Measurements from ENCODE around the gene TMEM131.

The TMEM131 gene

GRCh38 chr2:97796465-97797126, 199.2 kb downstream of the TMEM131 start:
- no peak for DNase-seq

- DNase-seq, result no peak
Observed at GRCh38 chr2:97792416-97792815, 203.3 kb downstream of the TMEM131 start.

DNA sequence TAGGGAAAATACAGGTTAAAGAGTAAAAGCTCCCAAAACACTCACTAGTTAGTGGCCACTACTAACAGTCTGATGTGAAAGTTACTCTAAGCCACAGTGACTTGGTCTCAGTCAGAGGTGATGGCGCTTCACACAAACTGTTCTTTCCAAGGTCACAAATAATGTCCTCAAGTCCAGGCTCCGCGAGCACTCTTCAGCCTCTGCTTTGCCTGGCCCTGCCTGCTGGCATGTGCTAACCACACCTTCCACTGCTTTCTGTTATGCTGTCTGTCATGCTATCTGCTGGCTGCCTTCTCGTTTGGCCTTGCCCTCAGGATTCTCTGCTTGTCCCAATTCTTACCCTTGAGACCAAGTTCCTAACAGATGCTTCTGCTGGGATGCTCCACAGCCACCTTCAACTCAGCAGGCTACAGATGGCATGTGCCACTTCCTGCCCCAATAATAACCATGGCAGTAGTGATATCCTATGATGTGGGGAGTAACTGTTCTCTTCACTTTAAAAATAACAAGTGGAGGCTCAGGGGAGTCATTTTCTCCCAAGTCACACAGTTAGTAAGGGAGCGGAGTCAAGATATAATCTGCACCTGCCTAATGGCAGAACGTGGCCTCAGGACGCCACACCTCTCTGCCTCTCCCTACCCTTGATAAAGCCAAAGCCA, 206.6 kb downstream of the TMEM131 start:
- DNase-seq, result no peak

GRCh38 chr2:97785818-97786217, 209.9 kb downstream of the TMEM131 start:
- DNase-seq, result no peak

DNA sequence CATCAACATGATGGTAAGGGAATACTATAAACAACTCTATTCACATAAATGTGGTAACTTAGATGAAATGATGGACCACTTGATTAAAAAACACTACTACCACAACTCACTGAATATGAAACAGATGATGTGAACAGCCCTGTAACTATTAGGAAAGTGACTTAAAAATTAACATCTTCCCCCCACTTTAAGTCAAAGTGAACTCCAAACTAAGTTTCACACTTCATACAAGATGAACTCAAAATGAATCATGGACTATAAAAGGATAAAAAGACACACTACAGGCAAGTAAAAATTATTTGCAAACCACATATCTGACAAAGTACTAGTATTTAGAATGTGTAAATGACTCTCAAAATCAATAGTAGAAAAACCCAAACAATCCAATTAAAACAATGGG, 210.8 kb downstream of the TMEM131 start:
- no peak for DNase-seq

- DNase-seq, result no peak
Observed at GRCh38 chr2:97781981-97782380, 213.8 kb downstream of the TMEM131 start.

DNA sequence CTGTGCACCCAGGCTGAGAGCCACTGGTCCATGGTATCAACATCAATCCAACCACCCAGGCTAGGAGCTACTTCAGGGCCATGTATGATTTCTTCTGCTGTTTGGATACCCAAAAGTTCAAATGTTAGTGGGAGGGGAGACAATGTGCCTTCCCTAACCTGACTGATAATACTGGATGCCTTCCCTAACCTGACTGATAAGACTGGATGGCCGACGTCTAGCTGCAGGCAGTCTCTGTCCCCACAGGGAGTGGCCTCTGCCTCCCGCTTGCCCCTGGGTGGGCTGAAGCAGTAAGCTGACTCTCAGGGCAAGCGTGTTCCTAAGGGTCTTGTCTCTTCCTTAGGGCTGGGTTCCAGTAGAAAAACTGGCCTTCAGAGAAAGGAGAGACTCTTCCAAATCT, 216.6 kb downstream of the TMEM131 start:
- no peak for DNase-seq

GRCh38 chr2:97775074-97775473, 220.7 kb downstream of the TMEM131 start:
- DNase-seq, result no peak

- DNase-seq, result no peak
Observed at GRCh38 chr2:97774425-97774824, 221.3 kb downstream of the TMEM131 start.

- no peak for DNase-seq
Observed at GRCh38 chr2:97770445-97770844, 225.3 kb downstream of the TMEM131 start.

DNA sequence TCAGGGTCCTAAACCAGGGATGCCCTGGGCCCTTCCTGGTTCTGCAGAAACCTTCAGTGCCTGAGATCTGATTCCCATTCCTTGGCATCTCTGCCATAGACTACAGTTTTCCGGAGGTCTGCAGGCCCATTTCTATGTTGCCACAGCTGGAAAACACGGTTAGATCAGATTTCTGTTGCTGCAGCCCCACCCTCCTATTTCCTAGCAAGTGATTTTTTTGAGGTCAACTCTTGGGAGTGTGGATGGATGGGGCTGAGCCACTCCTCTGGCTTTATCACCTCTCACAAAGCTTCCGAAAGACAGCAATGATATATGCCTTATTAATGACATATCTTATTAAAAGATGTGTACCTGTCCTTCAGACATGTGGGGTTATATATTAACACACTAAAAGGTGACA, 226.0 kb downstream of the TMEM131 start:
- no peak for DNase-seq

GRCh38 chr2:97769308-97769707, 226.4 kb downstream of the TMEM131 start:
- DNase-seq, result no peak

- DNase-seq, result no peak
Observed at GRCh38 chr2:97766567-97766966, 229.2 kb downstream of the TMEM131 start.

GRCh38 chr2:97765933-97766332, 229.8 kb downstream of the TMEM131 start:
- DNase-seq, result no peak

DNA sequence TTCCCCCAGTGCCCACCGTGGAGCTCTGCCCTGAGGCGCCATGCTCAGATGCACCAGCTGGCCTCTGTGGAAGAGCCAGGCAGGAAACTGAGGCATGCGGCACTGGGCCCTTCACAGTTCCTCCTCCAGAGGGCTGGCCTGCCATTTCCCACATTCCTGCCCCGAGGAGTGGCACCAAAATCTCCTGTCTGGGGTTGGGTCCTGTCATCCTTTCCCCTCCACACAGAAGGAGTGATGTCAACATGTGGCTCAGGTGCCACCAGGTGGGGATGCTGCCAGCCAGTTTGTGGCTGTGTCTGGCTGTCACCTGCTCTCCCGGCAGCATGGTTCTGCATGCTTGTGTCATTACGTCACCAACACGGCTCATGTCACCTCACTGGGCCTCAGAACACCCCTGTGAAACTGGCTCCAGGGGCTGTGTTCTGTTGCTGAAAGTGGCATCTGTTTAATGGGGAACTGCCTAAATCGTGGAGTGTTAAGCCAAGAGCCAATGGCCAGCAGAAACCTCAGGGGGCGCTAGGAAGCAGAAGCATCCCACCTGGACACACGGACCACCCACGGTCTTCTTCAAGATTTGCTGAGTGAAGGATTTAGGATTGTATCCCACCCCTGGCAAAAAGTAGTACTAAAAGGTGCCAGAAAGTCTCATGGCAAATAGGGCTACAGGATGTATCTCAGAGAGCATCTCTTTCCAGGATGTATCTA, 231.0 kb downstream of the TMEM131 start:
- no peak for DNase-seq

- DNase-seq, result no peak
Observed at GRCh38 chr2:97763176-97763845, 232.4 kb downstream of the TMEM131 start.

- DNase-seq, result no peak
Observed at GRCh38 chr2:97761192-97761591, 234.6 kb downstream of the TMEM131 start.

- no peak for DNase-seq
Observed at GRCh38 chr2:97760480-97761049, 235.2 kb downstream of the TMEM131 start.

DNA sequence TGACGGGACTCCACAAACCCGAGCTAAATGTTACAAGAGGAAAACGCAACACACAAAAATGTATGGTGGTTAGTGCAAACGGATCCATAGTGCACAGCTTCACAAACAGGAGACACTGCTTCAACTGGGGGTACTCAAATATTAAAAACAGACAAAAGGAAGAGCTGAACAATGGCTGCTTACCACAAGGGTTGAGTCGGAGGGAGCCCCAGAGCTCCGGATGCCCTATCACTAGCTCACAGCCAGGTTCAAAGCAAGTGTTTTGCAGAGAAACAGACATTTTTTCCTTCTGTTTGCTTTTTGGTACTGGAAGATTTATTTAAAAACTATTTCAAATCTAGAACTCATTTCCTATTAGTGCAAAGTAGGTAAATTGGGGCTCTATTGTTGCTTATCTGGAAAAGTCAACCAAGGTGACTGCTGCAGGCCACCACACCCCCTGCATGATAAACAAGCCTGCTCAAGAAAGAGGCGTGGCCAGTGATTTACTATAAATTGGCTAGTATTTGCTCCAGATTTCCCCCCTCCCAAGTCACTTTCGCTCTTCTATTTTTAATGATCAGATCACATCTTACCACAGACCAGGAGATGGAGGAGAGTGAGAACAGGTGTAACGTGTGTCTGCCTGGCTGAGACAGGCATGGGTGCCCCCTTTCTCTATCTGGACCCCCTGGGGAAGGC, 235.9 kb downstream of the TMEM131 start:
- DNase-seq, result no peak

DNA sequence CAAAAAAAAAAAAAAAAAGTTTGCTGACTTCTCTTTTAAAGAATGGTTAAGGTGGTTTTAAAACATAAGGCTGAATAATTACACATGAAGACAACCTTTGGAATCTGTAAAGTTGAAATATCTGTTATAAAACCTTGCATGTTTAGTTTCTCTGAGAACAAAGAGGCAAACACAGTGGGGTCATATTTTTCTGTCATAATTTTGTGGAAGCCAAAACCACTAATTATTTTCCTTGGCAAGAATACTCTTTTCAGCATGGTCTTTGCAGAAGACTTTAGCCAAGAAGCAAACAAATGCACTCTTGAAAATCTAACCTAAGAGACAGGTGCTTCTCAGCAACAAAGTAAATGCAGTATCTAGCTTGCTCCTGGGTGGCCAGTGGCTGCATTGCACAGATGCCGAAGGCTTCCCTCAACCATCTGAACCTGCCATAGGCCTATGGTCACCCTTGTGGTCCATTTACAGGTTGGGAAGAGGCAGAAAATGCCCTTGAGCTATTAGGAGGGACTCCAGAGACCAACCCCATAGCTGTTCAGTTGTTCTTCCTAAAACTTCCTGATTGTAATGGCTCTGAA, 237.5 kb downstream of the TMEM131 start:
- no peak for DNase-seq

- no peak for DNase-seq
Observed at GRCh38 chr2:97757062-97757461, 238.7 kb downstream of the TMEM131 start.

DNA sequence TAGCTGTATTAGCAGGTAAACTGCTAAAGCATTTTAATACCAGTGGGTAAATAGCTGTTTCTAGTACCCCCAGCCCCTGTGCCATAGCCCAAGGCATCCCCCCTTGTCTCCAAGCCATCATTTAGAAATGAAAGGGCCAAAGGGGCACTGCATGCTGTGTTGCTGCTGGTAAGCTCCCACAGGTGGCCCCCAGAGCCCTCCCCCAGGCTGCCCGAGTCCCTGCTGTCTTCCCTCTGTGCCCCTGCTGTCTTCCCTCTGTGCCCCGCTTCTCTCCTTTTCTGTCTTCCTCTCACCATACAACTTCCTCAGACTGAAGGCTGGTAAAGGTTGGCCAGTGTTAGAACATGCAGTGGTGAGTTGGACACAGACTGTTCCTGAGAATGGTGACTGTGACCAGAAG, 240.3 kb downstream of the TMEM131 start:
- DNase-seq, result no peak

Measured in NCI-H510A (cell line).